ENCODE measurements around the gene GNL1.
A peak's percentile ranks its signal among the peaks of the same experiment; 100 is the strongest.

GRCh38 chr6:30555816-30556065 lies 548 bp downstream of the GNL1 start:
- TF ChIP-seq FOS (IDR thresholded peaks at IDR 0.05; ENCODE audit: borderline replicate concordance, insufficient read depth, low read length) (no peak), POLR2A (IDR thresholded peaks at IDR 0.05; ENCODE audit: low read depth, low read length) (no peak), EZH2 (IDR thresholded peaks at IDR 0.05; ENCODE audit: borderline replicate concordance, low read depth, low read length, severe bottlenecking) (no peak), CTCF (IDR thresholded peaks at IDR 0.05; ENCODE audit: extremely low read depth in 1 of 2, insufficient read depth in 1 of 2, low read depth in 1 of 2, low read length in 2 of 2) (no peak), MYC (IDR thresholded peaks at IDR 0.05; ENCODE audit: low read depth, low read length) (no peak), POLR2AphosphoS5 (IDR thresholded peaks at IDR 0.05; ENCODE audit: insufficient read depth, low read depth, low read length) (peak; percentile 4)
